ENCODE results near the gene TMPRSS5. TPM values are rescaled to one million over a fixed set of nuclear protein-coding genes. Genes with fewer than 3 reads are reported as not detected.

TMPRSS5 gene
- total RNA-seq, 1 experiment from 2014 or later: 0.71 TPM

- peak; percentile 96 for ATAC-seq
- ChIA-PET CTCF (interaction anchor here (1.2 kb wide), 1 partner anchor 40 kb away, joined by 3 read pairs; no protein-coding TSS in a partner anchor), RAD21 (ENCODE audit: low non-redundant PET in 1 of 2, low total read pairs in 2 of 2, uncharacterized antibody in 2 of 2, unreplicated experiment in 2 of 2) (no interaction called here), POLR2A (no interaction called here)
- H3K27me3 ChIP-seq (ENCODE audit: insufficient read depth, low read length): no peaks in the 10 kb centered on the region
- H3K4me2 ChIP-seq (ENCODE audit: low read length): peak overlapping the region; percentile 84
- peaks cover 21 to 23% of the 10 kb centered on the region in 2 experiments for H3K4me1 ChIP-seq (ENCODE audit: control insufficient read depth in 1 of 2, insufficient read depth in 2 of 2, low read length in 2 of 2)
- peak overlapping the region; percentile 60 for H3K9ac ChIP-seq (ENCODE audit: low read length)
- H3K9me2 ChIP-seq (ENCODE audit: insufficient read depth): no peaks in the 10 kb centered on the region
- peak; percentile 76 for DNase-seq (ENCODE audit: low read depth, low spot score)
- H3K4me3 ChIP-seq (replicated peaks in 1 of 2; ENCODE audit: low read depth in 1 of 2, low read length in 2 of 2): peak overlapping the region; percentile 5 to 38
- peak overlapping the region; percentile 75 for H3K27ac ChIP-seq (ENCODE audit: low read depth, low read length)
- peak overlapping the region; percentile 48 for H2AFZ ChIP-seq (ENCODE audit: low read depth, low read length, poor library complexity, severe bottlenecking)
- BruUV-seq (replicated peaks): no TSS peak
- H3K36me3 ChIP-seq (ENCODE audit: control insufficient read depth in 1 of 2, insufficient read depth in 2 of 2, low read length in 2 of 2): no peaks in the 10 kb centered on the region
- H3K9me3 ChIP-seq (ENCODE audit: control insufficient read depth in 1 of 2, insufficient read depth in 1 of 2, low read depth in 1 of 2, low read length in 2 of 2): no peaks in the 10 kb centered on the region
- no peaks in the 10 kb centered on the region for H3K79me2 ChIP-seq (ENCODE audit: insufficient read depth, low read length)
- intact Hi-C loops (cut with micrococcal nuclease): no loop called here
- H4K20me1 ChIP-seq (ENCODE audit: insufficient read depth): no peaks in the 10 kb centered on the region
- TF ChIP-seq POLR2A (IDR thresholded peaks at IDR 0.05; ENCODE audit: borderline replicate concordance, extremely low read depth, insufficient read depth, insufficient read length): no peak
- TF ChIP-seq FOSL1 (IDR thresholded peaks at IDR 0.05; ENCODE audit: low read depth): no peak
- TF ChIP-seq EZH2 (IDR thresholded peaks at IDR 0.05): no peak
- peak; percentile 60 for TF ChIP-seq JUND (IDR thresholded peaks at IDR 0.05)
- TF ChIP-seq CBX3 (IDR thresholded peaks at IDR 0.05; ENCODE audit: low read depth): peak; percentile 50; the same call in 1 of the 2 replicates
- TF ChIP-seq ELF1 (IDR thresholded peaks at IDR 0.05; ENCODE audit: borderline replicate concordance, low read depth): no peak
- TF ChIP-seq CTCF (IDR thresholded peaks at IDR 0.05 in 2 of 3, conservative IDR thresholded peaks at IDR 0.05 in 1 of 3; ENCODE audit: borderline replicate concordance in 1 of 3, insufficient read depth in 1 of 3, low read depth in 2 of 3, low read length in 2 of 3): peak; percentile 73 to 94 (median 94)
- no peak for TF ChIP-seq ATF3 (IDR thresholded peaks at IDR 0.05)
- TF ChIP-seq RAD21 (IDR thresholded peaks at IDR 0.05; ENCODE audit: low read depth): peak; percentile 56
- TF ChIP-seq POLR2AphosphoS5 (IDR thresholded peaks at IDR 0.05; ENCODE audit: low read depth, low read length): peak; percentile 51
- TF ChIP-seq EGR1 (IDR thresholded peaks at IDR 0.05; ENCODE audit: low read depth): peak; percentile 95
- no peak for TF ChIP-seq SRF (IDR thresholded peaks at IDR 0.05; ENCODE audit: low read depth)
- TF ChIP-seq EZH2phosphoT487 (IDR thresholded peaks at IDR 0.05; ENCODE audit: borderline replicate concordance): no peak
- peak; percentile 92 for TF ChIP-seq MAX (IDR thresholded peaks at IDR 0.05)
- no peak; the same call in 1 of the 2 replicates for TF ChIP-seq CEBPB (IDR thresholded peaks at IDR 0.05; ENCODE audit: low read depth)
- 0 out of 2 replicates have a peak, but pooled peaks have one; percentile 41 for TF ChIP-seq ZFX (IDR thresholded peaks at IDR 0.05)
- TF ChIP-seq ZNF274 (IDR thresholded peaks at IDR 0.05; ENCODE audit: low read depth, low read length): no peak
- peak; percentile 25 for TF ChIP-seq TCF7L2 (IDR thresholded peaks at IDR 0.05; ENCODE audit: borderline replicate concordance, extremely low read depth, insufficient read depth, insufficient read length)
- TF ChIP-seq SP1 (IDR thresholded peaks at IDR 0.05; ENCODE audit: low read depth): peak; percentile 74
- TF ChIP-seq ZBTB33 (IDR thresholded peaks at IDR 0.05; ENCODE audit: extremely low read depth, insufficient replicate concordance, low read length): peak; percentile 9
- no peak for TF ChIP-seq SIN3A (IDR thresholded peaks at IDR 0.05; ENCODE audit: low read depth)
- TF ChIP-seq YY1 (IDR thresholded peaks at IDR 0.05; ENCODE audit: extremely low read depth, insufficient replicate concordance, low read depth, low read length): peak; percentile 30
Observed at GRCh38 chr11:113690619-113691569, 15.2 kb downstream of the TMPRSS5 start.
